Vagina (tissue), 2 donors: Measurements from ENCODE around the gene ABCC8. TPM values are rescaled to one million over a fixed set of nuclear protein-coding genes. Genes with fewer than 3 reads are reported as not detected.

Source experiments
- DNase-seq, 2 donors: peaks; one replicate each; pipeline ENCODE4 v3.0.0-alpha.2; 2017; ENCODE audit errors: extremely low spot score in 2 of 2
- H3K27ac ChIP-seq: fragments of 200-600 bp; sonication (generic); one replicate; pipeline ENCODE4 v1.5.1; 2019
- H3K27me3 ChIP-seq: fragments of 200-600 bp; sonication (generic); one replicate; pipeline ENCODE4 v1.5.1; 2019
- H3K36me3 ChIP-seq, 2 donors: fragments of 200-600 bp; sonication (generic); one replicate each; pipeline ENCODE4 v1.5.1; 2017 to 2019
- H3K4me1 ChIP-seq: fragments of 200-600 bp; sonication (generic); one replicate; pipeline ENCODE4 v1.5.1; 2019
- H3K4me3 ChIP-seq, 2 donors: fragments of 200-600 bp; sonication (generic); 1 replicate in 1 of 2; 2 replicates in 1 of 2; pipeline ENCODE4 v1.5.1; 2016 to 2019
- H3K9me3 ChIP-seq: fragments of 200-600 bp; sonication (generic); one replicate; pipeline ENCODE4 v1.5.1; 2019
- CTCF ChIP-seq, 3 experiments: fragments of 450-650 bp in 2 of 3; fragments of 200-600 bp in 1 of 3; sonication (generic) in 1 of 3; IDR thresholded peaks; one replicate each; pipeline ENCODE4 v1.5.1; 2017 to 2019; ENCODE audit warnings: antibody characterized with exemption in 3 of 3, mild to moderate bottlenecking in 2 of 3, moderate library complexity in 2 of 3
- POLR2A ChIP-seq, 2 donors: fragments of 450-650 bp; IDR thresholded peaks; one replicate each; pipeline ENCODE4 v1.6.1; 2017; ENCODE audit warnings: antibody characterized with exemption in 2 of 2, mild to moderate bottlenecking in 2 of 2, moderate library complexity in 2 of 2
- POLR2AphosphoS5 ChIP-seq, 2 donors: sonication (generic); formaldehyde crosslinking; IDR thresholded peaks; one replicate each; pipeline ENCODE4 v1.9.0; 2017; ENCODE audit warnings: antibody characterized with exemption in 2 of 2, mild to moderate bottlenecking in 2 of 2, low read depth in 1 of 2; ENCODE audit not compliant: insufficient read depth in 1 of 2
- intact Hi-C: fragments of 100-400 bp; cut with DNase I; formaldehyde crosslinking; loops from one replicate; pipeline ENCODE4 v1.15.1; 2023
- total RNA-seq: library from RNA; depleted of rRNA; stranded (reverse); fragments of >200 nt; gene quantifications from one replicate; pipeline ENCODE4 v1.2.3, GENCODE V29; 2016

Gene ABCC8
- total RNA-seq, 1 donor from 2014 or later = 13.0 TPM

- DNase-seq = no peak
- Histone ChIP-seq H3K4me1 (peaks cover 25% of the 10 kb centered on the region), H3K27me3 (no peaks in the 10 kb centered on the region), H3K4me3 (peak overlapping the region; percentile 56 to 66), H3K9me3 (no peaks in the 10 kb centered on the region), H3K36me3 (no peaks in the 10 kb centered on the region), H3K27ac (peak overlapping the region; percentile 71)
- intact Hi-C loops = no loop called here
- TF ChIP-seq POLR2AphosphoS5 (IDR thresholded peaks at IDR 0.05; ENCODE audit: insufficient read depth in 1 of 2, low read depth in 1 of 2) (peak in 1 of 2 donors; percentile 13), CTCF (IDR thresholded peaks at IDR 0.05) (no peak)
Measured at GRCh38 chr11:17353821-17354600, 122.6 kb downstream of the ABCC8 start.

GRCh38 chr11:17352950-17353820 lies 123.5 kb downstream of the ABCC8 start:
- intact Hi-C loops = no loop called here
- no peak for DNase-seq
- peaks cover 25% of the 10 kb centered on the region for H3K4me1 ChIP-seq
- no peaks in the 10 kb centered on the region for H3K9me3 ChIP-seq
- peak overlapping the region; percentile 71 for H3K27ac ChIP-seq
- no peaks in the 10 kb centered on the region for H3K27me3 ChIP-seq
- peak in 1 of 2 donors; percentile 61 for TF ChIP-seq POLR2AphosphoS5 (IDR thresholded peaks at IDR 0.05; ENCODE audit: insufficient read depth in 1 of 2, low read depth in 1 of 2)
- no peak for TF ChIP-seq POLR2A (IDR thresholded peaks at IDR 0.05)
- TF ChIP-seq CTCF (IDR thresholded peaks at IDR 0.05) = no peak
- no peaks in the 10 kb centered on the region for H3K36me3 ChIP-seq
- peak overlapping the region; percentile 56 to 66 for H3K4me3 ChIP-seq

- no peak for DNase-seq
- TF ChIP-seq POLR2A (IDR thresholded peaks at IDR 0.05) (no peak), CTCF (IDR thresholded peaks at IDR 0.05) (no peak), POLR2AphosphoS5 (IDR thresholded peaks at IDR 0.05; ENCODE audit: insufficient read depth in 1 of 2, low read depth in 1 of 2) (peak; percentile 18 to 72)
- Histone ChIP-seq H3K4me3 (peak within 1 kb of the TSS; percentile 56 to 66), H3K27ac (peak within 1 kb of the TSS; percentile 71), H3K27me3 (no peaks in the 10 kb centered on the region), H3K9me3 (no peaks in the 10 kb centered on the region), H3K4me1 (peaks cover 25% of the 10 kb centered on the region), H3K36me3 (no peaks in the 10 kb centered on the region)
- intact Hi-C loops = no loop called here
Measured at GRCh38 chr11:17351510-17352176, 125.0 kb downstream of the ABCC8 start, which contains the start of gene NCR3LG1. Gene NCR3LG1 (plus strand): TSS chr11:17351800. CDS start chr11:17351970, 170 bp downstream.

- peaks cover 25% of the 10 kb centered on the region for H3K4me1 ChIP-seq
- intact Hi-C loops = no loop called here
- TF ChIP-seq CTCF (IDR thresholded peaks at IDR 0.05) = no peak
- TF ChIP-seq POLR2A (IDR thresholded peaks at IDR 0.05) = no peak
- TF ChIP-seq POLR2AphosphoS5 (IDR thresholded peaks at IDR 0.05; ENCODE audit: insufficient read depth in 1 of 2, low read depth in 1 of 2) = no peak
- no peaks in the 10 kb centered on the region for H3K9me3 ChIP-seq
- no peaks in the 10 kb centered on the region for H3K27me3 ChIP-seq
- peak overlapping the region; percentile 56 to 66 for H3K4me3 ChIP-seq
- H3K36me3 ChIP-seq = no peaks in the 10 kb centered on the region
- DNase-seq = no peak
- H3K27ac ChIP-seq = no peak overlapping the region
Measured at GRCh38 chr11:17351172-17351509, 125.5 kb downstream of the ABCC8 start.
